SU-DHL-6 (cell line): Measurements from ENCODE around the gene SOX3.

Experiments used
- H2AFZ ChIP-seq: fragments of 200-600 bp; sonication (generic); 2 replicates; pipeline ENCODE4 v1.6.1; 2014; ENCODE audit warnings: low read depth, mild to moderate bottlenecking, moderate library complexity, mixed read lengths, antibody characterized with exemption, low read length; ENCODE audit not compliant: severe bottlenecking
- H3F3A ChIP-seq: fragments of 200-600 bp; shearing (Covaris generic); 2 replicates; pipeline ENCODE4 v1.6.0; 2016; ENCODE audit warnings: antibody characterized with exemption, mild to moderate bottlenecking; ENCODE audit not compliant: insufficient read depth
- H3K27ac ChIP-seq: fragments of 200-600 bp; sonication (generic); 2 replicates; pipeline ENCODE4 v1.5.1; 2016; ENCODE audit warnings: low read depth, mild to moderate bottlenecking, low read length, moderate library complexity, mixed read lengths
- H3K27me3 ChIP-seq: fragments of 200-600 bp; sonication (generic), shearing (Covaris generic); 2 replicates; pipeline ENCODE4 v1.6.0; 2014; ENCODE audit warnings: mild to moderate bottlenecking, low read length
- H3K36me3 ChIP-seq: fragments of 200-600 bp; sonication (generic); 2 replicates; pipeline ENCODE4 v1.6.1; 2014; ENCODE audit warnings: mild to moderate bottlenecking, low read length, mixed read lengths
- H3K4me2 ChIP-seq: fragments of 300-600, 200-600 bp; shearing (Covaris generic), sonication (generic); 2 replicates; pipeline ENCODE4 v1.6.0; 2014; ENCODE audit warnings: low read length, low read depth, mild to moderate bottlenecking; ENCODE audit not compliant: poor library complexity, severe bottlenecking
- H3K4me3 ChIP-seq: fragments of 200-600 bp; sonication (generic); 2 replicates; pipeline ENCODE4 v1.5.1; 2014; ENCODE audit warnings: antibody characterized with exemption, low read length, mild to moderate bottlenecking, mixed read lengths; ENCODE audit not compliant: insufficient read depth, poor library complexity, severe bottlenecking
- H3K79me2 ChIP-seq: fragments of 200-600 bp; sonication (generic); 2 replicates; pipeline ENCODE4 v1.6.1; 2014; ENCODE audit warnings: mild to moderate bottlenecking, low read length, moderate library complexity; ENCODE audit not compliant: insufficient read depth
- H3K9ac ChIP-seq: fragments of 200-600 bp; sonication (generic); 2 replicates; pipeline ENCODE4 v1.7.0; 2014; ENCODE audit warnings: mild to moderate bottlenecking, low read length
- H3K9me2 ChIP-seq: fragments of 200-600 bp; sonication (generic); replicated peaks from 2 replicates; pipeline ENCODE4 v1.6.1; 2014; ENCODE audit warnings: low read length; ENCODE audit not compliant: insufficient read depth
- H3K9me3 ChIP-seq: fragments of 200-600 bp; sonication (generic); 2 replicates; pipeline ENCODE4 v1.6.1; 2014; ENCODE audit warnings: low read length, mixed read lengths; ENCODE audit not compliant: insufficient read depth
- H4K20me1 ChIP-seq: fragments of 200-600 bp; sonication (generic); 2 replicates; pipeline ENCODE4 v1.6.1; 2014; ENCODE audit warnings: low read depth, mild to moderate bottlenecking, antibody characterized with exemption, low read length, moderate library complexity, mixed read lengths
- CTCF ChIP-seq: fragments of 200-600 bp; sonication (generic); IDR thresholded peaks from one replicate; pipeline ENCODE4 v1.5.1; 2017; ENCODE audit warnings: antibody characterized with exemption, mild to moderate bottlenecking, low read length, moderate library complexity; ENCODE audit not compliant: insufficient read depth, poor library complexity, severe bottlenecking
- EZH2phosphoT487 ChIP-seq: fragments of 200-600 bp; sonication (generic), shearing (Covaris generic); conservative IDR thresholded peaks from 2 replicates; pipeline ENCODE4 v1.6.1; 2018; ENCODE audit warnings: mild to moderate bottlenecking, antibody characterized with exemption, low read length, moderate library complexity, mixed read lengths

SOX3 gene

GRCh38 chrX:140525448-140525847 lies 20.6 kb upstream of the SOX3 start:
- no peaks in the 10 kb centered on the region for H3F3A ChIP-seq
- no peak for TF ChIP-seq CTCF
- TF ChIP-seq EZH2phosphoT487 = no peak
- no peaks in the 10 kb centered on the region for H3K36me3 ChIP-seq
- H3K79me2 ChIP-seq = no peaks in the 10 kb centered on the region
- no peak overlapping the region for H3K9ac ChIP-seq
- H3K9me3 ChIP-seq = no peaks in the 10 kb centered on the region
- H4K20me1 ChIP-seq = no peaks in the 10 kb centered on the region
- no peak overlapping the region for H3K4me2 ChIP-seq
- no peaks in the 10 kb centered on the region for H3K27me3 ChIP-seq
- no peak overlapping the region for H3K4me3 ChIP-seq
- H3K9me2 ChIP-seq = no peaks in the 10 kb centered on the region
- H3K27ac ChIP-seq = no peak overlapping the region
- no peak overlapping the region for H2AFZ ChIP-seq

GRCh38 chrX:140524556-140524955 lies 19.7 kb upstream of the SOX3 start:
- H2AFZ ChIP-seq = no peak overlapping the region
- H3K27me3 ChIP-seq = no peaks in the 10 kb centered on the region
- no peaks in the 10 kb centered on the region for H3K79me2 ChIP-seq
- H3K9ac ChIP-seq = no peak overlapping the region
- H3K36me3 ChIP-seq = no peaks in the 10 kb centered on the region
- no peak overlapping the region for H3K27ac ChIP-seq
- TF ChIP-seq EZH2phosphoT487 (no peak), CTCF (no peak)
- no peaks in the 10 kb centered on the region for H3F3A ChIP-seq
- H3K9me3 ChIP-seq = no peaks in the 10 kb centered on the region
- no peak overlapping the region for H3K4me3 ChIP-seq
- H3K9me2 ChIP-seq = no peaks in the 10 kb centered on the region
- H4K20me1 ChIP-seq = no peaks in the 10 kb centered on the region
- no peak overlapping the region for H3K4me2 ChIP-seq

- no peak overlapping the region for H2AFZ ChIP-seq
These were observed 16.5 kb upstream of the SOX3 start for GRCh38 chrX:140521393-140521792.

More at GRCh38 chrX:140521393-140521792, 16.5 kb upstream of the SOX3 start:
- no peaks in the 10 kb centered on the region for H3K9me3 ChIP-seq
- no peaks in the 10 kb centered on the region for H3K36me3 ChIP-seq
- H3K27me3 ChIP-seq = no peaks in the 10 kb centered on the region
- no peaks in the 10 kb centered on the region for H3F3A ChIP-seq
- no peaks in the 10 kb centered on the region for H4K20me1 ChIP-seq
- no peak overlapping the region for H3K4me2 ChIP-seq
- no peak overlapping the region for H3K9ac ChIP-seq
- H3K79me2 ChIP-seq = no peaks in the 10 kb centered on the region
- H3K4me3 ChIP-seq = no peak overlapping the region
- H3K9me2 ChIP-seq = no peaks in the 10 kb centered on the region
- TF ChIP-seq EZH2phosphoT487 = no peak
- TF ChIP-seq CTCF = no peak
- H3K27ac ChIP-seq = no peak overlapping the region
